HK-2 (cell line): ENCODE results near the gene VBP1.
"Not testable (repeated sequence)": the region's sequence is repeated elsewhere in the genome, so short reads cannot be mapped to it uniquely, and the experiment has no call there.

ENCODE experiments used
- DNase-seq: peaks from one replicate; pipeline ENCODE4 v3.0.0-alpha.2; 2018; ENCODE audit not compliant: unreplicated experiment

The VBP1 gene

GRCh38 chrX:155263854-155264628, 47.8 kb downstream of the VBP1 start, which contains the start of gene RAB39B:
RAB39B (minus strand) TSS chrX:155264491; CDS start chrX:155264288, 203 bp downstream.
- peak; percentile 32 for DNase-seq

- no peak for DNase-seq
These were observed 50.2 kb downstream of the VBP1 start for GRCh38 chrX:155266439-155266838.

GRCh38 chrX:155267995-155268394, 51.7 kb downstream of the VBP1 start:
- not testable (repeated sequence) for DNase-seq

GRCh38 chrX:155270969-155271368, 54.7 kb downstream of the VBP1 start:
- DNase-seq = no peak

GRCh38 chrX:155279873-155280272, 63.6 kb downstream of the VBP1 start:
- DNase-seq = no peak
